HG03135 (cell line): ENCODE data around the gene RTL10.

Experiments
- ATAC-seq: cut with Tn5 transposase; IDR thresholded peaks from one replicate; pipeline ENCODE4 v1.9.1; 2021; ENCODE audit warnings: mild to moderate bottlenecking, moderate library complexity; ENCODE audit not compliant: unreplicated experiment

Gene RTL10

GRCh38 chr22:19812910-19813309 is 41.8 kb downstream of the RTL10 start:
- no peak for ATAC-seq

DNA sequence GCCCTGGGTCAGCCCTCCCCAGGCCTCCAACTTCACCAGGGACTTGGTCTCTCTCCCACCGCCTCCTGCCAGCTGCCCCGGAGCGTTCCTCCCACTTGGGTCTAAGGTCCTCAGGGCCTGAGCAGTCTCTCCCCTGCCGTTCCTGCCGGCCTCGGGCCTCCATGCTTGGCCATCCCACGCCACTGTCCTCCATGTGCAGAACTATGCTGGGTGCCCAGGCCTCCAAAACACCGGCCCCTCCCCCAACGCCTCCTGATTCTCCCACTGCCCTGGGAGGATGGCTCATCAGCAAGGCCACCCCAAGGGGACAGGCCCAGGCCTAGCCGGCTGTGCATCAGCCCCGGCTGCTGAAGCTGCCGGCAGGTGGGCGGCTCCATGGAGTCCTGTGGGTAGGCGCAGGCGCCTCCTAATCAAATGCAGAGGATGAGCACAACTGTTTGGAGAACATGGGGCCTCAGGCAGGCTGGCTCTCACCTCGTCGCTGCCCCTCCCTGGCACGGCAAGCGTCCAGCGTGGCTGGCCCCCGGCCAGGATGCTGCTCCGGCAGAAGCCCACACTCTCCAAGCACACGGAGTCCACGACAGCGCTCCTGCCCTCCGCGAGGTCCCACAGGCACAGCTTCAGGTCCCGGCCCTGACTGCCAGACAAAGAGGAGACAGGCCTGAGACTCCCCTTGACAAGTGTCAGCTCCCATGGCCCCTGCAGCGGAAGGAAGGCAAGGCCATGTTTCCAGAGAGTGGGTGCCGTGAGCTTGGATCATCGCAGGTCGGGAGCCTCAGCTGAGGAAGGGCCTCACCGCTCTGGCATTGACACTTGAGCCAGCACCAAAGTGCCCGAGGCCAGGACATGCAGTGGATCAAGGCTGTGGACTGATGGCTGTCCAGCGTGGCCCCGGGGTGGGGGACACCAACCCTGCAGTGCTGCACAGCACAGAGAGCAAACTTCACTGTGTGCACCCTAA is 42.6 kb downstream of the RTL10 start:
- ATAC-seq = no peak

GRCh38 chr22:19811211-19811621 is 43.5 kb downstream of the RTL10 start:
- ATAC-seq = no peak

GRCh38 chr22:19810381-19811201 is 44.1 kb downstream of the RTL10 start:
- ATAC-seq = no peak

DNA sequence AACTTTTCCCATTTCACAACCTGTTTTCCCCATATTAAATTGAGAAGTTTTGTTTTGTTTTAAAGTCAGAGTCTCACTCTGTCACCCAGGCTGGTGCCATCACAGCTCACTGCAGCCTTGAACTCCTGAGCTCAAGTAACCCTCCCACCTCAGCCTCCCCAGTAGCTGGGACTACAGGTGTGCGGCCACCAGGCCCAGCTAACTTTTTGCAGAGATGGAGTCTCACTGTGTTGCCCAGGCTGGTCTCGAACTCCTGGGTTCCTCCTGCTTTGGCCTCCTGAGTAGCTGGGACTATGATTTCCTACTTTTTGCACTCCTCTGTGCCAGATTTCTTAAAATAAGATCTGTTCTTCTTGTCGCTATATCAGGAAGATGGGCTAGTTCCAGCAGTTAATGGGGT is 44.9 kb downstream of the RTL10 start:
- no peak for ATAC-seq

DNA sequence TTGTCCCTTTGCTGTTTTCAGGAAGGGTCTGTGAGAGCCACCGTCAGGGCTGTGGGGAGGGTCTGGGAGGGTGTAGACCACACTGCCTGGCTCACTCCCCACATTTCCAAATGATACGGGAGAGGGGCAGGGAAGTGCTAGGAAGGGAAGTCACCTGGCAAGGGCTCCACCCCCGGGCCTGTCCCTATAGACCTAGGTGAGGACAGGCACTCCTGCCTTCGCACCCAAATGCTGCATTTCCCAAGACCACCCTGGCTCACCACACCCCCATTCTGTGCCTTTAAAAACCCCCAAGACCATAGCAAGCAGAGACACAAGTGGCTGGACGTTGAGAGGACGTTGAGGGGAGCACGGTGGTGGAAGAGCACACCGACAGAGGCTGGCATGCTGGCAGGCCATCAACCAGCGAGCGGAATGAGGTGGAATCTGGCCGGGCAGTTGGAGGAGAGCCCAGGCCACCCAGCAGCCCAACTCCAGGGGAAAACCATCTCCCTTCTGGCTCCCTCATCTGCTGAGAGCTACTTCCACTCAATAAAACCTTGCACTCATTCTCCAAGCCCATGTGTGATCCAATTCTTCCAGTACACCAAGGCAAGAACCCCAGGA is 45.7 kb downstream of the RTL10 start:
- ATAC-seq = no peak

DNA sequence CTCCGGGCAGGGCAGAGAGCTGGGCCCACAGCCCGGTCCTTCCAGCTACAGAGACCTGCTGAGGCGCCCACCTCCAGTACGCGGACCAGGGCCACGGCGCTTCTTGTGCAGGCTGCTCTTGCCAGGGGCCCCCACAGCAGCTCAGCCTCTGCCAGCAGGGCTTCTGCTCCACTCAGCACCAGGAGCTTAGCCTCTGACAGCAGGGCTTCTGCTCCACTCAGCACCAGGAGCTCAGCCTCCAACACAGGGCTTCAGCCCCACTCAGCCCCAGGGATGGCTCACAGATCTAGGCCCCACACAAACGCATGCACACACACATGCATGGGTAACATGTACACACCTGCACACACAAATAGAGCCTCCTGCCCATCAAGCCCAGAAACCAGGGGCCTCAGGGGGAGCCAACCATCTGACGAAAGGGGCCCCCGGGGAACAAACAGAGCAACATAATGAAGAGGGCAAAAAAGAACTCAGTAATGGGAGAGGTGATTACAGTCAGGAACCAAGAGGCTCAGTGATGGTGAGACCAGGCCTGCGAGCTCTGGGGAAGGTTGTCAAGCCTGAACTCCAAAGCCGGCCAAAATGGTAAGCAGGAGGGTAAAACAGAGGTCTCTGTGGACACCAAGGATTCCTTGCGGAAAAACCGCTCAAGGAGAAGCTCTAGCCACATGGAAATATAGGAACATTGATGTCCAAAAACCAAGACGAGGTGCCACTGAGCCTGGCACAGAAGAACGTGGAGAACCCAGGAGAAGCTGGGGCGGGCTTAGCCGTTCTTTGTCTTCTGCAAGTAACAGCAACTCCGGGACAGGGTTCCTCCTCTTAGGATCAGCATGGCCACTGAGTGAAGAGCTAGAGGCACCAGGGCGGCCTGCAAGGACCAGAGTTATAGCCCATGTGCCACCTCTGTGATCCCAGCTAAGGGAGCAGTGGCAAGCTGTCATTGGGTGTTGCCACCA is 46.5 kb downstream of the RTL10 start:
- ATAC-seq = no peak

- ATAC-seq = no peak
Measured at GRCh38 chr22:19807161-19807913, 47.3 kb downstream of the RTL10 start.

GRCh38 chr22:19806213-19807160 is 48.2 kb downstream of the RTL10 start:
- ATAC-seq = no peak

DNA sequence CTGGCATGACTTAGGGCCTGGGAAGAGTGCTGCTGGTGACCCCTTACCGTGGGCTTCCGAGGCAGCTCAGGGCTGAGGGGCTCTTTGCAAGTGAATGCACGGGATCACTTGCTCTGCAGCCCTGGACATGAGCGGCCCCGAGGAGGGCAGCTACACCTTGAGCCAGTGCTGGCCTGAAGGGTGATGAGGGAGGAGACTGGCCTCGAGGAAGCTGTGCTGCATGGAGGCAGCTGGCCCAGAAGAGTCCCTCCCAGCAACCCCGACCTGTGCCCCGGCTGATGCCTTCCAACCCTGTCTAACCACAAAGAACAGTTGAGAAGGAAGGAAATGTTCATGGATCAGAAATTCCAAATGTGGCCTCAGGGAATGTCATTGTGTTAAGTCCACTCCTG is 48.9 kb downstream of the RTL10 start:
- ATAC-seq = no peak
